ENCODE measurements around the gene TSPAN5.

TSPAN5 gene

DNA sequence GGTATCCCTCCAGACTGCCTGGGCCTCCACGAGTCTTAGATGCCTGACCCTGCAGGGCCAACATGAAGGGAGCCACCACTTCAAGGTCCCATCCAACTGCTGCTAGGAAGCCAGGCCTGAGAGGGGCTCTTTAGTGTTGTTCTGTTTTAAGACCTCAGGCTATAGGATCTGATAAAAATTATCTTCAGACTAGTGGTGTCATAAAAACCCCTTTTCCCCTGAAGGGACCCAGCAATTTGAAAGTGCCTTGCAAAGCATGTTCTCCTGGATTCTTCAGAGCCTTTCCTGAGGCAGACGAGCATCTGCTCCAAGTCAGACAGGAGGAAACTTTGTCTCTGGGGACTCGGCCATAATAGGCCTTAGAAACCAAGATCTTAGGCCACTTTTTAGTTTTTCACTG, 26.9 kb downstream of the TSPAN5 start:
- DNase-seq (ENCODE audit: low spot score) = no peak
- TF ChIP-seq, protein P1, sequence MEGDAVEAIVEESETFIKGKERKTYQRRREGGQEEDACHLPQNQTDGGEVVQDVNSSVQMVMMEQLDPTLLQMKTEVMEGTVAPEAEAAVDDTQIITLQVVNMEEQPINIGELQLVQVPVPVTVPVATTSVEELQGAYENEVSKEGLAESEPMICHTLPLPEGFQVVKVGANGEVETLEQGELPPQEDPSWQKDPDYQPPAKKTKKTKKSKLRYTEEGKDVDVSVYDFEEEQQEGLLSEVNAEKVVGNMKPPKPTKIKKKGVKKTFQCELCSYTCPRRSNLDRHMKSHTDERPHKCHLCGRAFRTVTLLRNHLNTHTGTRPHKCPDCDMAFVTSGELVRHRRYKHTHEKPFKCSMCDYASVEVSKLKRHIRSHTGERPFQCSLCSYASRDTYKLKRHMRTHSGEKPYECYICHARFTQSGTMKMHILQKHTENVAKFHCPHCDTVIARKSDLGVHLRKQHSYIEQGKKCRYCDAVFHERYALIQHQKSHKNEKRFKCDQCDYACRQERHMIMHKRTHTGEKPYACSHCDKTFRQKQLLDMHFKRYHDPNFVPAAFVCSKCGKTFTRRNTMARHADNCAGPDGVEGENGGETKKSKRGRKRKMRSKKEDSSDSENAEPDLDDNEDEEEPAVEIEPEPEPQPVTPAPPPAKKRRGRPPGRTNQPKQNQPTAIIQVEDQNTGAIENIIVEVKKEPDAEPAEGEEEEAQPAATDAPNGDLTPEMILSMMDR (IDR thresholded peaks at IDR 0.05; ENCODE audit: extremely low read depth, insufficient read depth, missing control alignments) = no peak
- in situ Hi-C loops (cut with MboI; ENCODE audit: low pct_unique_long_range_greater_than_20kb, low sequenced_read_pairs, unreplicated experiment) = no loop called here

DNA sequence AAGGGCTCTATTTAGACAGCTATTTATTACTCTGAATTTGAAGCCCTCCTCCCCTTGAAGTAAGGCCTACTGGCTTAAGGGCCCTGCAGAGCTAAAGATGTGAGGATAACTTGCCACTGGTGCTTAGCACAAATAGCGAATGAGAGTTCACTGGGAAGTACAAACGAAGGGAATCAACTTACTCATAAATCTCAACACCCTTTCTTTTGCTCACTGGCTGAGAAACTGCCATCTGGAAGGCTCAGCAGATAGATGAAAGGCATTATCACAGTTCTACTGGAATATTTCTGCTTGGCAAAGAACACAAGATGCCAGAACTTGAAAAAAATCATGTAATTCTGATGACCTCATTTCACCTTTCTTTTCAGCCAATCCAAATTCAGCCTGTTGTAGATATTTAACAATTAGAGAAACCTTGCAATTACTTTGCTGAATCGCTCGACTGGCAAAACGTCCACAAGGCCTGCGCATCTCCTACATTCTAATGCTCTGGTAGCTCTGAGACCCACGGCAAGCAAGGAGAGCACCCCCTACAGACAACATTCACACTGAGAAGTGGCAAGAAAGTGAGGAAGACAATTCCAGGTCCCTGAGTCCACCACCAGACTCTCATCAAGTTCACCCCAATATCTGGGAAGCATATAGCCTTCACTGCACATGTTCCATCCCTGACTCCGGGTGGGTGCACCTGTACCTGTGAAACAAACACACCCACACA, 27.5 kb downstream of the TSPAN5 start:
- in situ Hi-C loops (cut with MboI; ENCODE audit: low pct_unique_long_range_greater_than_20kb, low sequenced_read_pairs, unreplicated experiment) = no loop called here
- no peak for DNase-seq (ENCODE audit: low spot score)
- TF ChIP-seq, protein P1 (IDR thresholded peaks at IDR 0.05; ENCODE audit: extremely low read depth, insufficient read depth, missing control alignments) = no peak

DNA sequence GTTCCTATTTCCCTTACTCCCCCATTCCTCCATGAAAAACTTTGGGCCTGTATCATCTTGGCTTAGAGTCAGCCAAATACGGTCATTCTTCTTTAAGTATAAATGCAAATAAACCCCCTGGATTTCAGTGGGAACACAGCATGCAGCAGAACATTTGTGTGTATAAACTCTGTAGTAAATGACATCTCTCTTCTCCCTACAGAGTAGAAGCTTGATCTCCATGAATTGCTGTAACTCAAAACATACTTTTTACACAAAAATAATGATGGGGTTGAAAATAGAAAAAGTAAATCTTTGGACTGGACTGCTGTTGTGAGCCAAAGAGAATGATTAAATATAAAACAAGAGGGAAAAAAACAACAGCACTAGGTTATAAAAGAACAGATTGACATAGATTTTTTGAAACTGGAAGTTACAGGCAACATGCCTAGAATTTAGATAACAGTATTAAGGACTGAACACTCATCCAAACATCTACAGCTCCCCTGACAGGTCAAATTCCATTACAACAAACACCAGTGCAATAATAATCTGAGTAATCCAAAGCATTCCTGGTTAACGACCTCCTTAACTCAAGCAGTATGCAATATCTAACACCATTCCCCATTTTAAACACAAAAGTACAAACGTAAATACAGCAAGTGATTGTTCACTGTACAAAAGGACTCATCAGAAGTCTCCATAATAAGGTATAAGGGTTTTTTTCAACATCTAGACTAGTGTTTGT, 30.7 kb downstream of the TSPAN5 start:
- TF ChIP-seq, protein P1 (IDR thresholded peaks at IDR 0.05; ENCODE audit: extremely low read depth, insufficient read depth, missing control alignments) = no peak
- DNase-seq (ENCODE audit: low spot score) = no peak
- in situ Hi-C loops (cut with MboI; ENCODE audit: low pct_unique_long_range_greater_than_20kb, low sequenced_read_pairs, unreplicated experiment) = no loop called here

DNA sequence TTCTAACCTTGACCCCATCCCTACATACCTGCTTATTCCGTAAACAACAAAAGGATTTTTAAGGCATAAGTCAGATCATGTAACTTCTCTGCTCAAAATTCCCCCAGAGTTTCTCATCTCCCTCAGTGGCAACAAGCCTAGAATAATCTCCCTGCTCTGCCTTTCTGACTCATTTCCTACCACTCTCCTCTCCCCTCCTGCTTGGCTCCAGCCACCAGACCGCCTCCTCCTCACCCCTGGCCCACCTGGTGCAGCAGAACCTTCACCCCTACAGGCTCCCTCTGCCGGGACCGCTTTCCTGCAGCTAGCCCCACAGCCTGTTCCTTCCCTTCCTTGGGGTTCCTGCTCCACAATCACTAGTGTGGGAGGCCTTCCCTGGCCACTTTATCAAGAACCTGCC, 32.1 kb downstream of the TSPAN5 start:
- TF ChIP-seq, protein P1 (IDR thresholded peaks at IDR 0.05; ENCODE audit: extremely low read depth, insufficient read depth, missing control alignments) = no peak
- no peak for DNase-seq (ENCODE audit: low spot score)
- in situ Hi-C loops (cut with MboI; ENCODE audit: low pct_unique_long_range_greater_than_20kb, low sequenced_read_pairs, unreplicated experiment) = no loop called here

DNA sequence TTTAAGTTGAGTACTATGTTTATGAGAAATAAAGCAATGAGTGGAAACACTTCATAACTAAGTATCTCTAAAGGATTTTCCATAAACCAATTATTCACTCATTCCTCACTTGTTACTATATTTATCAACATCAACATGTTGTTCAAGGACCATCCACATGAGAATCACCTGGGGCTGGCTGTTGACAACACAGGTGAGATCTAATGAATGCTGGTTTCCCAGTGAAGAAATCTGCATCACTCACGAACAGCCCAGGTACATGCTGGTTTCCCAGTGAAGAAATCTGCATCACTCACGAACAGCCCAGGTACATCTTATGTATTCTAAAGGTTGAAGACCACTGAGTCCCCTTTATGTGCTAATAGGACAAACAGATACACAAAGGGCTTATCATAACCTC, 32.5 kb downstream of the TSPAN5 start:
- TF ChIP-seq, protein P1 (IDR thresholded peaks at IDR 0.05; ENCODE audit: extremely low read depth, insufficient read depth, missing control alignments) = no peak
- DNase-seq (ENCODE audit: low spot score) = no peak
- in situ Hi-C loops (cut with MboI; ENCODE audit: low pct_unique_long_range_greater_than_20kb, low sequenced_read_pairs, unreplicated experiment) = no loop called here

DNA sequence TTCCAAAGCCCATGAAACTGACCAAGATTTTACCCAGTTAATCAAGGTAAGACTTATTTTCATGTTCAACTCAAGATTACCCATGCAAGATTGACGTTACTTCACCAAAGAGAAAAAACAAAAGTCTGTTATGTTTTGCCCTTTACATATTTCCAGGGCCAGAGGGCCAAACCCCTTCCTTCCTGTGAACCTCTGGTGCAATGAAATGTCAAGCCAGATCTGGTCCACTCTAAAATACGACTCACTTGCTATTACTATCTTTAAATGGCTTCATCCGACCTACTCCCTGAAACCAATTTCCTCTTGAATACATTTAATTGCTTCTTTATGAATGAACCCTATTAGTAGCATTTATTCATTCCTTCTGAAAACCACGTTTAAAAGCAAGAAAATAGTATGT, 33.0 kb downstream of the TSPAN5 start:
- no peak for DNase-seq (ENCODE audit: low spot score)
- in situ Hi-C loops (cut with MboI; ENCODE audit: low pct_unique_long_range_greater_than_20kb, low sequenced_read_pairs, unreplicated experiment) = no loop called here
- TF ChIP-seq, protein P1 (IDR thresholded peaks at IDR 0.05; ENCODE audit: extremely low read depth, insufficient read depth, missing control alignments) = no peak
